KMS-11 (cell line): ENCODE measurements around the gene OLIG1.

ENCODE experiments used
- H2AFZ ChIP-seq: fragments of 200-600 bp; sonication (generic); 2 replicates; pipeline ENCODE4 v1.6.1; 2016; ENCODE audit warnings: antibody characterized with exemption, mixed run types, low read depth
- H3K27ac ChIP-seq: fragments of 200-600 bp; sonication (generic); 2 replicates; pipeline ENCODE4 v1.6.1; 2016; ENCODE audit warnings: mild to moderate bottlenecking, mixed run types
- H3K27me3 ChIP-seq: fragments of 200-600 bp; sonication (generic); 2 replicates; pipeline ENCODE4 v1.6.1; 2017; ENCODE audit warnings: mild to moderate bottlenecking, low read depth, mixed run types, moderate library complexity; ENCODE audit not compliant: insufficient read depth
- H3K36me3 ChIP-seq: fragments of 200-600 bp; sonication (generic); 2 replicates; pipeline ENCODE4 v1.6.1; 2017; ENCODE audit warnings: mild to moderate bottlenecking, mixed run types; ENCODE audit not compliant: insufficient read depth
- H3K4me1 ChIP-seq: fragments of 200-600 bp; sonication (generic); 2 replicates; pipeline ENCODE4 v1.6.1; 2016; ENCODE audit warnings: mild to moderate bottlenecking, low read depth, mixed run types; ENCODE audit not compliant: poor library complexity, severe bottlenecking
- H3K4me2 ChIP-seq: fragments of 200-600 bp; sonication (generic); 2 replicates; pipeline ENCODE4 v1.7.0; 2016; ENCODE audit warnings: mild to moderate bottlenecking, mixed run types
- H3K4me3 ChIP-seq: fragments of 200-600 bp; sonication (generic); IDR thresholded peaks from 2 replicates; pipeline ENCODE4 v1.6.1; 2017; ENCODE audit warnings: low read depth, low read length, mixed read lengths; ENCODE audit not compliant: insufficient read depth
- H3K79me2 ChIP-seq: fragments of 200-600 bp; sonication (generic); 2 replicates; pipeline ENCODE4 v1.6.1; 2016; ENCODE audit warnings: low read depth, mixed run types; ENCODE audit not compliant: insufficient read depth
- H3K9ac ChIP-seq: fragments of 200-600 bp; sonication (generic); 2 replicates; pipeline ENCODE4 v1.6.1; 2016; ENCODE audit warnings: mild to moderate bottlenecking, mixed run types
- H4K20me1 ChIP-seq: fragments of 200-600 bp; sonication (generic); 2 replicates; pipeline ENCODE4 v1.6.1; 2016; ENCODE audit warnings: mild to moderate bottlenecking, mixed run types; ENCODE audit not compliant: insufficient read depth
- CTCF ChIP-seq: fragments of 200-600 bp; sonication (generic); conservative IDR thresholded peaks from 2 replicates; pipeline ENCODE4 v1.6.1; 2017; ENCODE audit warnings: low read depth, mild to moderate bottlenecking, antibody characterized with exemption, low read length, moderate library complexity, mixed read lengths

Gene OLIG1

GRCh38 chr21:33025106-33025488, 44.8 kb upstream of the OLIG1 start:
- no peaks in the 10 kb centered on the region for H3K79me2 ChIP-seq
- no peaks in the 10 kb centered on the region for H4K20me1 ChIP-seq
- H3K36me3 ChIP-seq, result no peaks in the 10 kb centered on the region
- H2AFZ ChIP-seq, result no peak overlapping the region
- H3K27ac ChIP-seq, result no peak overlapping the region
- no peaks in the 10 kb centered on the region for H3K27me3 ChIP-seq
- no peak overlapping the region for H3K9ac ChIP-seq
- H3K4me3 ChIP-seq, result no peak overlapping the region
- no peaks in the 10 kb centered on the region for H3K4me1 ChIP-seq
- H3K4me2 ChIP-seq, result no peak overlapping the region
- no peak for TF ChIP-seq CTCF

GRCh38 chr21:33025489-33026442, 44.2 kb upstream of the OLIG1 start, which contains the start of gene OLIG2:
OLIG2 (plus strand) TSS chr21:33025935; CDS start chr21:33026863, 928 bp downstream.
- Histone ChIP-seq H3K4me2 (no peak within 1 kb of the TSS), H3K79me2 (no peaks in the 10 kb centered on the region), H2AFZ (no peak within 1 kb of the TSS), H3K27ac (no peak within 1 kb of the TSS), H3K4me3 (no peak within 1 kb of the TSS), H3K27me3 (no peaks in the 10 kb centered on the region), H4K20me1 (no peaks in the 10 kb centered on the region), H3K9ac (no peak within 1 kb of the TSS), H3K4me1 (no peaks in the 10 kb centered on the region), H3K36me3 (no peaks in the 10 kb centered on the region)
- no peak for TF ChIP-seq CTCF

- Histone ChIP-seq H3K4me1 (no peaks in the 10 kb centered on the region), H3K9ac (no peak overlapping the region), H3K4me2 (no peak overlapping the region)
Measured at GRCh38 chr21:33026443-33026858, 43.5 kb upstream of the OLIG1 start.

GRCh38 chr21:33026878-33027400, 43.0 kb upstream of the OLIG1 start:
- Histone ChIP-seq H3K4me3 (no peak overlapping the region), H3K27me3 (no peaks in the 10 kb centered on the region), H2AFZ (no peak overlapping the region), H3K36me3 (no peaks in the 10 kb centered on the region), H3K9ac (no peak overlapping the region), H3K79me2 (no peaks in the 10 kb centered on the region), H3K27ac (no peak overlapping the region), H3K4me2 (no peak overlapping the region), H3K4me1 (no peaks in the 10 kb centered on the region), H4K20me1 (no peaks in the 10 kb centered on the region)
- no peak for TF ChIP-seq CTCF

More at GRCh38 chr21:33026443-33026858, 43.5 kb upstream of the OLIG1 start:
- Histone ChIP-seq H3K4me3 (no peak overlapping the region), H3K27ac (no peak overlapping the region), H3K27me3 (no peaks in the 10 kb centered on the region), H2AFZ (no peak overlapping the region), H3K79me2 (no peaks in the 10 kb centered on the region), H4K20me1 (no peaks in the 10 kb centered on the region), H3K36me3 (no peaks in the 10 kb centered on the region)
- TF ChIP-seq CTCF, result no peak
